ENCODE measurements around the gene ZNF500.

Gene ZNF500

DNA sequence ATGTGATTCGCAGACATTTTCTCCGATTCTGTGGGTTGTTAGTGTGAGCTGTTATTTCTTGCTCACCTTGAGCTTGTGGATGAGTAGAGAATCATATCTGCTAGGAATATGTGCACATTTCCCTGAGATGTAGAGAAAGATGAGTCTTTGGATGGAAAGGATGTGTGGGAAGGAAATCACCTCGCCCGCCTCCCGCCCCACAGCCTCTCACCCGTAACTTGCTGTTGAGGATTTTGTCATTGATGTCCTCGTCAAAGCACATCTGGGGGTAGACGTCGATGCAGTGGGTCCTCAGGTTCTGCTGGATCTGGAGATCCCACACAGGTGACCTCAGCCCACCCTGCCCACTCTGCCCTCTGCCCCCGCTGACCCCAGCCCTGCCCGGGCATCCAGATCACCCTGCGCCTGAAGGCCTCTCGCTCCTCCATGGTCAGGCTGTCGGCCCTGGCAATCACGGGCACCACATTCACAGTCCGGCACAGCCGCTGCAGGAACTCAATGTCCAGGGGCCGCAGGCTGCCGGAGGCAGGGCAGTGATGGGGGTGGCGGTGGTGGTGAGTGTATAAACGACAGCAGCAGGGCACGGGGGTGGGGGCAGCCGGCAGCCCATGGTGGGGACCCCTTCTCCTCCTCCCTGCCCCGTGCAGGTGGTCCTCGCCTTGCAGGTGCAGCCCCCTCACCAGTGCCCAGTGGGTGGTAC, 16.4 kb upstream of the ZNF500 start:
- Histone ChIP-seq H3K9me3 (ENCODE audit: low read length) (no peaks in the 10 kb centered on the region), H3K36me3 (ENCODE audit: insufficient read depth, low read length) (no peaks in the 10 kb centered on the region), H3K9me2 (ENCODE audit: low read depth, low read length) (no peaks in the 10 kb centered on the region), H2AFZ (ENCODE audit: low read length) (no peak overlapping the region), H3F3A (ENCODE audit: insufficient read depth, low read length) (no peaks in the 10 kb centered on the region), H3K79me2 (ENCODE audit: insufficient read depth, low read length) (no peaks in the 10 kb centered on the region), H3K9ac (ENCODE audit: low read length) (no peak overlapping the region), H3K27me3 (ENCODE audit: insufficient read depth, low read length) (peaks cover 7% of the 10 kb centered on the region; the same call in 1 of the 2 replicates), H3K4me3 (ENCODE audit: low read depth, low read length, poor library complexity, severe bottlenecking) (no peak overlapping the region), H3K27ac (ENCODE audit: low read depth, low read length, poor library complexity, severe bottlenecking) (no peak overlapping the region), H3K4me1 (ENCODE audit: insufficient read depth, low read length, severe bottlenecking) (no peaks in the 10 kb centered on the region), H4K20me1 (ENCODE audit: insufficient read depth, low read length) (no peaks in the 10 kb centered on the region), H3K4me2 (ENCODE audit: low read length) (no peak overlapping the region)
- no peak for TF ChIP-seq EZH2 (IDR thresholded peaks at IDR 0.05; ENCODE audit: borderline replicate concordance, low read length)
- TF ChIP-seq, protein P1, sequence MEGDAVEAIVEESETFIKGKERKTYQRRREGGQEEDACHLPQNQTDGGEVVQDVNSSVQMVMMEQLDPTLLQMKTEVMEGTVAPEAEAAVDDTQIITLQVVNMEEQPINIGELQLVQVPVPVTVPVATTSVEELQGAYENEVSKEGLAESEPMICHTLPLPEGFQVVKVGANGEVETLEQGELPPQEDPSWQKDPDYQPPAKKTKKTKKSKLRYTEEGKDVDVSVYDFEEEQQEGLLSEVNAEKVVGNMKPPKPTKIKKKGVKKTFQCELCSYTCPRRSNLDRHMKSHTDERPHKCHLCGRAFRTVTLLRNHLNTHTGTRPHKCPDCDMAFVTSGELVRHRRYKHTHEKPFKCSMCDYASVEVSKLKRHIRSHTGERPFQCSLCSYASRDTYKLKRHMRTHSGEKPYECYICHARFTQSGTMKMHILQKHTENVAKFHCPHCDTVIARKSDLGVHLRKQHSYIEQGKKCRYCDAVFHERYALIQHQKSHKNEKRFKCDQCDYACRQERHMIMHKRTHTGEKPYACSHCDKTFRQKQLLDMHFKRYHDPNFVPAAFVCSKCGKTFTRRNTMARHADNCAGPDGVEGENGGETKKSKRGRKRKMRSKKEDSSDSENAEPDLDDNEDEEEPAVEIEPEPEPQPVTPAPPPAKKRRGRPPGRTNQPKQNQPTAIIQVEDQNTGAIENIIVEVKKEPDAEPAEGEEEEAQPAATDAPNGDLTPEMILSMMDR (IDR thresholded peaks at IDR 0.05; ENCODE audit: low read length) = no peak

DNA sequence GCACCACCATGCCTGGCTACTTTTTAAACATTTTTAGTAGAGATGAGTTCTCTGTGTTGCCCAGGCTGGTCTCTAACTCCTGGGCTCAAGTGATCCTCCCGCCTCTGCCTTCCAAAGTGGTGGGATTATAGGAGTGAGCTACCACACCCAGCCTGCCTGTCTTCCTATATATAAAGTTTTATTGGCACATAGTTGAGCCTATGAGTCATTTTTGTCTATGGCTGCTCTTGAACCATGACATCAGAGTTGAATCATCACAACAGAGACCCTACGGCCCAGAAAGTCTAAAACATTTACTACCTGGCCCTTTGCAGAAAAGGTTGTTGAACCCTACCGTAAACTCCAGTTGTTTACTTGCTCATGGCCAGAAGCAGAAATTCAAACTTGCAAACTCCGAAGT, 13.3 kb upstream of the ZNF500 start:
- no peak overlapping the region for H3K4me2 ChIP-seq (ENCODE audit: low read length)
- no peaks in the 10 kb centered on the region for H3F3A ChIP-seq (ENCODE audit: insufficient read depth, low read length)
- no peak overlapping the region for H3K27ac ChIP-seq (ENCODE audit: low read depth, low read length, poor library complexity, severe bottlenecking)

DNA sequence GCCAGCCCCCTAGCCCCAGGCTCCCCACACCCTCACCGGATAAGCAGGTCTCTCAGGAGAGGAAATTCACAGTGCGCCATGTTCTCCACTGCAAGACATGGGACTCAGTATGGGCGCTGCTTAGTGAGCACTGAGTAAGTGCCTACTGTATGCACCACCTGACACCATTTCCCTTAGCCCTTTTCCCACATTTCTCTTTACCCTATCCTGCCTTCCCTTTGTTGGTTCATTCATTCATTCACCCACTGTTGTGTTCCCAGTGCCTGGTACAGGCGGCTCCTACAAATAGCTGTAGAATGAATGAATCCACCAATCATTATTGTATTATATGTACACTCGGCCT, 11.1 kb upstream of the ZNF500 start:
- no peak overlapping the region for H3K4me2 ChIP-seq (ENCODE audit: low read length)
- H3K4me1 ChIP-seq (ENCODE audit: insufficient read depth, low read length, severe bottlenecking) = no peaks in the 10 kb centered on the region
- no peak for TF ChIP-seq EZH2 (IDR thresholded peaks at IDR 0.05; ENCODE audit: borderline replicate concordance, low read length)
- TF ChIP-seq, protein P1 (IDR thresholded peaks at IDR 0.05; ENCODE audit: low read length) = no peak
- no peaks in the 10 kb centered on the region for H4K20me1 ChIP-seq (ENCODE audit: insufficient read depth, low read length)
- H3K79me2 ChIP-seq (ENCODE audit: insufficient read depth, low read length) = no peaks in the 10 kb centered on the region
- H3K4me3 ChIP-seq (ENCODE audit: low read depth, low read length, poor library complexity, severe bottlenecking) = no peak overlapping the region
- no peak overlapping the region for H2AFZ ChIP-seq (ENCODE audit: low read length)
- no peak overlapping the region for H3K27ac ChIP-seq (ENCODE audit: low read depth, low read length, poor library complexity, severe bottlenecking)
- no peaks in the 10 kb centered on the region for H3K36me3 ChIP-seq (ENCODE audit: insufficient read depth, low read length)
- H3K27me3 ChIP-seq (ENCODE audit: insufficient read depth, low read length) = peaks cover 7% of the 10 kb centered on the region; the same call in 1 of the 2 replicates
- no peak overlapping the region for H3K9ac ChIP-seq (ENCODE audit: low read length)
- no peaks in the 10 kb centered on the region for H3K9me2 ChIP-seq (ENCODE audit: low read depth, low read length)
- H3K9me3 ChIP-seq (ENCODE audit: low read length) = no peaks in the 10 kb centered on the region
- no peaks in the 10 kb centered on the region for H3F3A ChIP-seq (ENCODE audit: insufficient read depth, low read length)

More for the DNA sequence above, 13.3 kb upstream of the ZNF500 start:
- H2AFZ ChIP-seq (ENCODE audit: low read length) = no peak overlapping the region
- H3K27me3 ChIP-seq (ENCODE audit: insufficient read depth, low read length) = peaks cover 7% of the 10 kb centered on the region; the same call in 1 of the 2 replicates
- H3K9me3 ChIP-seq (ENCODE audit: low read length) = no peaks in the 10 kb centered on the region
- no peak overlapping the region for H3K4me3 ChIP-seq (ENCODE audit: low read depth, low read length, poor library complexity, severe bottlenecking)
- no peaks in the 10 kb centered on the region for H3K4me1 ChIP-seq (ENCODE audit: insufficient read depth, low read length, severe bottlenecking)
- no peaks in the 10 kb centered on the region for H4K20me1 ChIP-seq (ENCODE audit: insufficient read depth, low read length)
- H3K79me2 ChIP-seq (ENCODE audit: insufficient read depth, low read length) = no peaks in the 10 kb centered on the region
- no peaks in the 10 kb centered on the region for H3K36me3 ChIP-seq (ENCODE audit: insufficient read depth, low read length)
- no peak for TF ChIP-seq EZH2 (IDR thresholded peaks at IDR 0.05; ENCODE audit: borderline replicate concordance, low read length)
- TF ChIP-seq, protein P1 (IDR thresholded peaks at IDR 0.05; ENCODE audit: low read length) = no peak
- H3K9me2 ChIP-seq (ENCODE audit: low read depth, low read length) = no peaks in the 10 kb centered on the region
- no peak overlapping the region for H3K9ac ChIP-seq (ENCODE audit: low read length)
